ENCODE data around the gene IFNL2.
"Not testable (repeated sequence)": the region's sequence is repeated elsewhere in the genome, so short reads cannot be mapped to it uniquely, and the experiment has no call there.

IFNL2 gene

GRCh38 chr19:39308531-39309304 lies 40.5 kb downstream of the IFNL2 start:
- no peak overlapping the region for H3K27ac ChIP-seq
- TF ChIP-seq CTCF (conservative IDR thresholded peaks at IDR 0.05) (no peak), ZFX (IDR thresholded peaks at IDR 0.05) (no peak)

- not testable (repeated sequence) for H3K27ac ChIP-seq
These were observed 41.1 kb downstream of the IFNL2 start for GRCh38 chr19:39309305-39309670.

GRCh38 chr19:39310558-39311311 lies 42.5 kb downstream of the IFNL2 start:
- no peak overlapping the region for H3K27ac ChIP-seq
- no peak for TF ChIP-seq CTCF (conservative IDR thresholded peaks at IDR 0.05)
- TF ChIP-seq ZFX (IDR thresholded peaks at IDR 0.05) = no peak

GRCh38 chr19:39314016-39314728 lies 46.0 kb downstream of the IFNL2 start:
- TF ChIP-seq ZFX (IDR thresholded peaks at IDR 0.05) = no peak
- no peak for TF ChIP-seq CTCF (conservative IDR thresholded peaks at IDR 0.05)
- no peak overlapping the region for H3K27ac ChIP-seq

- TF ChIP-seq CTCF (conservative IDR thresholded peaks at IDR 0.05) (no peak), ZFX (IDR thresholded peaks at IDR 0.05) (no peak)
- no peak overlapping the region for H3K27ac ChIP-seq
These were observed 47.7 kb downstream of the IFNL2 start for GRCh38 chr19:39315933-39316332.

- no peak overlapping the region for H3K27ac ChIP-seq
- TF ChIP-seq ZFX (IDR thresholded peaks at IDR 0.05) (no peak), CTCF (conservative IDR thresholded peaks at IDR 0.05) (no peak)
These were observed 48.6 kb downstream of the IFNL2 start for GRCh38 chr19:39316627-39317321.

- TF ChIP-seq CTCF (conservative IDR thresholded peaks at IDR 0.05) (no peak), ZFX (IDR thresholded peaks at IDR 0.05) (no peak)
- no peak overlapping the region for H3K27ac ChIP-seq
These were observed 49.3 kb downstream of the IFNL2 start for GRCh38 chr19:39317476-39317875.

Measured in C4-2B (cell line).